GM12878 (cell line): Measurements from ENCODE around the gene PFKP. TPM values are rescaled to one million over a fixed set of nuclear protein-coding genes. Genes with fewer than 3 reads are reported as not detected.

ENCODE experiments used
- ATAC-seq: fragments of 200-7000 bp; cut with Tn5 transposase; 3 replicates; pipeline ENCODE4 v1.9.1; 2020; ENCODE audit warnings: mild to moderate bottlenecking, moderate library complexity
- BruUV-seq: library from RNA; stranded (reverse); fragments of 400-500 nt; replicated peaks from 2 replicates; lab custom pipeline; 2021; lab: Mats Ljungman, UMichigan
- CTCF ChIA-PET: fragments of 300-600 bp; sonication (Branson Sonifier 250); formaldehyde crosslinking; extraction: SDS; loops from one replicate; lab custom pipeline; 2021; ENCODE audit warnings: inconsistent platforms; lab: Yijun Ruan, JAX
- POLR2A ChIA-PET: fragments of 350-600 bp; formaldehyde crosslinking; extraction: SDS; loops from one replicate; lab custom pipeline; 2021; ENCODE audit warnings: inconsistent platforms; lab: Charles Lee
- RAD21 ChIA-PET: fragments of 300-600 bp; sonication (Branson Sonifier 250); formaldehyde crosslinking; loops from one replicate; lab custom pipeline; 2023; ENCODE audit warnings: antibody characterized with exemption; ENCODE audit not compliant: unreplicated experiment; lab: Charles Lee
- SMC1A ChIA-PET: fragments of 300-600 bp; sonication (Branson Sonifier 250); formaldehyde crosslinking; loops from one replicate; lab custom pipeline; 2023; ENCODE audit not compliant: unreplicated experiment, uncharacterized antibody; lab: Charles Lee
- DNase-seq: peaks from one replicate; pipeline ENCODE4 v3.0.0-alpha.2; 2011; ENCODE audit warnings: low read depth, low spot score
- FAIRE-seq: peaks from 3 replicates; lab custom pipeline; 2011; peaks lifted over from hg19 to GRCh38; lab: Jason Lieb, UNC
- H2AFZ ChIP-seq: 2 replicates; pipeline ENCODE4 v1.6.0; 2011; ENCODE audit warnings: low read depth, low read length, control low read depth; ENCODE audit not compliant: control insufficient read depth
- H3K27ac ChIP-seq: 2 replicates; pipeline ENCODE4 v1.5.1; 2011; ENCODE audit warnings: control low read depth; ENCODE audit not compliant: control insufficient read depth, insufficient read depth
- H3K27me3 ChIP-seq, 2 experiments: replicated peaks in 1 of 2; 2 replicates each; pipeline versions ENCODE4 v1.6.0 to v1.6.1; 2011; ENCODE audit warnings: low read length in 1 of 2; ENCODE audit not compliant: control insufficient read depth in 2 of 2, insufficient read depth in 2 of 2
- H3K36me3 ChIP-seq, 2 experiments: 2 replicates each; pipeline ENCODE4 v1.5.1; 2011; ENCODE audit warnings: low read length in 1 of 2; ENCODE audit not compliant: control insufficient read depth in 2 of 2, insufficient read depth in 2 of 2
- H3K4me1 ChIP-seq: 2 replicates; pipeline ENCODE4 v1.6.1; 2011; ENCODE audit warnings: mild to moderate bottlenecking, low read length, moderate library complexity, mixed read lengths; ENCODE audit not compliant: control insufficient read depth, insufficient read depth
- H3K4me2 ChIP-seq: 2 replicates; pipeline ENCODE4 v1.6.0; 2011; ENCODE audit warnings: control low read depth; ENCODE audit not compliant: control insufficient read depth, insufficient read depth
- H3K4me3 ChIP-seq: fragments of 200-600 bp; sonication (generic); 2 replicates; pipeline ENCODE4 v1.5.1; 2016
- H3K79me2 ChIP-seq: 2 replicates; pipeline ENCODE4 v1.6.0; 2011; ENCODE audit warnings: low read length; ENCODE audit not compliant: control insufficient read depth, insufficient read depth
- H3K9ac ChIP-seq: 2 replicates; pipeline ENCODE4 v1.8.0; 2011; ENCODE audit warnings: low read length, control low read depth, mixed read lengths; ENCODE audit not compliant: control insufficient read depth, insufficient read depth
- H3K9me3 ChIP-seq: replicated peaks from 3 replicates; pipeline ENCODE4 v1.5.1; 2011; ENCODE audit warnings: mild to moderate bottlenecking, low read length; ENCODE audit not compliant: control insufficient read depth, insufficient read depth
- H4K20me1 ChIP-seq: 2 replicates; pipeline ENCODE4 v1.6.0; 2011; ENCODE audit not compliant: control insufficient read depth, insufficient read depth
- CREB1 ChIP-seq: IDR thresholded peaks from 2 replicates; pipeline ENCODE4 v1.6.1; 2012; ENCODE audit warnings: low read depth, mild to moderate bottlenecking, inconsistent platforms
- NFYA ChIP-seq: IDR thresholded peaks from 2 replicates; pipeline ENCODE4 v1.6.1; 2011; ENCODE audit warnings: low read depth, mild to moderate bottlenecking, low read length, improper control_type of control experiment, borderline replicate concordance
- NR2C1 ChIP-seq: fragments of 450-650 bp; IDR thresholded peaks from 2 replicates; pipeline ENCODE4 v1.6.1; 2017; ENCODE audit warnings: antibody characterized with exemption, mild to moderate bottlenecking, moderate library complexity
- PML ChIP-seq: IDR thresholded peaks from 2 replicates; pipeline ENCODE4 v1.6.1; 2012; ENCODE audit warnings: low read length, inconsistent platforms
- POLR2AphosphoS5 ChIP-seq: IDR thresholded peaks from 2 replicates; pipeline ENCODE4 v1.6.1; 2011; ENCODE audit warnings: mild to moderate bottlenecking, low read length, inconsistent platforms
- PRDM15 ChIP-seq: fragments of 450-650 bp; formaldehyde crosslinking; IDR thresholded peaks from 2 replicates; pipeline ENCODE4 v1.4.0; 2020; ENCODE audit warnings: mild to moderate bottlenecking, moderate library complexity
- WRNIP1 ChIP-seq: IDR thresholded peaks from 2 replicates; pipeline ENCODE4 v1.6.1; 2011; ENCODE audit warnings: low read depth, low read length, improper control_type of control experiment, borderline replicate concordance
- ZNF217 ChIP-seq: fragments of 450-650 bp; IDR thresholded peaks from 2 replicates; pipeline ENCODE4 v1.6.1; 2017; ENCODE audit warnings: antibody characterized with exemption, mild to moderate bottlenecking
- WGBS: methylation state at CpG from one replicate; pipeline ENCODE4 v1.1.6; 2016; ENCODE audit warnings: low lambda C conversion rate; ENCODE audit not compliant: insufficient replicate concordance, insufficient coverage; ENCODE audit errors: missing lambda C conversion rate; 5-methylcytosine and 5-hydroxymethylcytosine counted together
- in situ Hi-C: fragments of 300-500 bp; cut with MboI; formaldehyde crosslinking; loops from 9 replicates; pipeline ENCODE4 v1.14.3; 2018; ENCODE audit warnings: mixed read lengths
- intact Hi-C: fragments of 100-400 bp; cut with micrococcal nuclease; formaldehyde crosslinking; loops from one replicate; pipeline ENCODE4 v1.14.2; 2022; ENCODE audit not compliant: unreplicated experiment
- polyA plus RNA-seq, 11 experiments: library from polyadenylated mRNA; depleted of rRNA in 4 of 11; unstranded in 6 of 11; stranded (reverse) in 5 of 11; fragments of >200 nt; fragmentation: Nextera tagmentation in 4 of 11; fragmentation: Illumina TruSeq in 1 of 11; extraction: Ambion mirVana in 4 of 11; extraction: Trizol in 1 of 11; gene quantifications; 1 replicate in 1 of 11; 2 replicates in 10 of 11; pipeline versions ENCODE4 v1.2.1 to v1.2.3, GENCODE V29; 2011 to 2016; ENCODE audit warnings: inconsistent platforms in 2 of 11, missing spikeins in 2 of 11, low read depth in 1 of 11
- total RNA-seq, 4 experiments: library from RNA; depleted of rRNA in 3 of 4; stranded (reverse); fragments of >200 nt in 3 of 4; fragmentation: Illumina TruSeq in 1 of 4; extraction: Trizol in 1 of 4; gene quantifications; 2 replicates each; pipeline versions ENCODE4 v1.2.1 to v1.2.3, GENCODE V29; 2013 to 2021

PFKP gene
- total and polyA plus RNA-seq, 10 of the 15 experiments (the other 5 are each of a cell fraction or from before 2014, with no cell fraction given) = 27.0 to 145 (median 95.7) TPM

- peak overlapping the region; percentile 100 for H3K4me3 ChIP-seq
- CTCF ChIA-PET = interaction anchor here (0.8 to 1.8 kb wide), 3 partner anchors 17 to 142 kb away, joined by 4 to 9 read pairs (median 7); no protein-coding TSS in a partner anchor
- TF ChIP-seq ZNF217 = no peak
- TF ChIP-seq PML = no peak
- 0 out of 2 replicates have a peak, but pooled peaks have one; percentile 13 for TF ChIP-seq POLR2AphosphoS5
- TF ChIP-seq NR2C1 = no peak
- TF ChIP-seq WRNIP1 = 0 out of 2 replicates have a peak, but pooled peaks have one; percentile 33
- no peak for TF ChIP-seq CREB1
- no peak for TF ChIP-seq NFYA
- TF ChIP-seq PRDM15 (CRISPR knock-in tag) = no peak
- POLR2A ChIA-PET = interaction anchor here (1.0 to 1.2 kb wide), 2 partner anchors 11 to 22 kb away, joined by 3 to 4 read pairs; no protein-coding TSS in a partner anchor
- BruUV-seq = no TSS peak
- WGBS = 78% methylated on average over 9 of the region's 11 CpGs
- H3K79me2 ChIP-seq = peaks cover 73% of the 10 kb centered on the region
- SMC1A ChIA-PET = interaction anchor here (0.6 to 1.4 kb wide), 3 partner anchors 16 to 26 kb away, joined by 3 to 5 read pairs (median 3); no protein-coding TSS in a partner anchor
- intact Hi-C loops = no loop called here
- no peak for FAIRE-seq
- H3K4me1 ChIP-seq = peaks cover 12% of the 10 kb centered on the region
- peaks cover 17% of the 10 kb centered on the region for H4K20me1 ChIP-seq
- H3K27me3 ChIP-seq = no peaks in the 10 kb centered on the region
- DNase-seq = no peak
- no peak overlapping the region for H2AFZ ChIP-seq
- ATAC-seq = no peak
- no peaks in the 10 kb centered on the region for H3K9me3 ChIP-seq
- peak overlapping the region; percentile 99 for H3K4me2 ChIP-seq
- RAD21 ChIA-PET = no interaction called here
- H3K9ac ChIP-seq = no peak overlapping the region
- in situ Hi-C loops = no loop called here
- H3K36me3 ChIP-seq = peaks cover 2 to 22% of the 10 kb centered on the region in 2 experiments
- no peak overlapping the region for H3K27ac ChIP-seq
These were observed 2.5 kb downstream of the PFKP start for GRCh38 chr10:3069876-3070275.
